HG03378 (cell line): ENCODE measurements around the gene OPCML.

Source experiments
- ATAC-seq: cut with Tn5 transposase; IDR thresholded peaks from one replicate; pipeline ENCODE4 v1.9.1; 2021; ENCODE audit warnings: mild to moderate bottlenecking, moderate library complexity; ENCODE audit not compliant: unreplicated experiment

The OPCML gene

GRCh38 chr11:132716037-132716436, 816.3 kb downstream of the OPCML start:
- ATAC-seq, result no peak

GRCh38 chr11:132714859-132715440, 817.4 kb downstream of the OPCML start:
- ATAC-seq, result no peak

DNA sequence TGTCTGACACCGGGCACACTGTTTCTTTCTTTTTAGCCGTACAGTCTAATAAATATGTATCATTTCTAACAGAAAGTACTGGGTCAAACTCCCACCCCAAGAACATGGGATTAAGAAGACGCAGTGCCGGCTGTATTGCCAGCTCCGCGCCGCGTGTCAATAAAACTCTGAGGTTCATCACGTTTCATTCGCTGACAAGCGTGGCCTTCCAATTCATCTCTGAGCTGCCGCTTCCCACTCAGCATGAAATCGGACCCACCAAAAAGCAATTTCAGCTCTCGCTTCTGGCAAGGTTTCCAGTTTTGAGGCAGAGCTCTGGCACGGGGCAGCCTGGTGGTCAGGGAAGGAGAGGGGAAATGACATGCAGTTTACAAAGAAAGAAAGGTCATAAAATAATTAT, 819.8 kb downstream of the OPCML start:
- no peak for ATAC-seq

GRCh38 chr11:132704781-132705375, 827.4 kb downstream of the OPCML start:
- ATAC-seq, result no peak

DNA sequence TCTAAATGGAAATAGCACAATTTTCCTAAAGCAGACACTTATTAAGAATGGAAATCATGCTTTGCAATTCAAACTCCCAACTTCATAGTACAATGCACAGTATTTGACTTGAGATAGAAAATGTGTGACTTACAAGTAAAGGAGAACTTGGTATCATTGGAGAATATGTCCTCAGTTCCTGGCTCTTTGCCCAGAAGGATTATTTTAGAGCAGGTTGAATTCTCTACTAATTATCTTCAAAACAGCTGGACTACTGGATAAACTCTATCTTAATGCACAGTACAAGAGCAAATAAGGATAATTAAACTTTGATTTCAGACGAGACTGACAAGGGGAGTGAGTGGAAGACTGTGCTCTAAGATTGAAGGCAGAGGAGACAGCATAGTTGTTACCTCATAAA, 839.4 kb downstream of the OPCML start:
- ATAC-seq, result no peak

DNA sequence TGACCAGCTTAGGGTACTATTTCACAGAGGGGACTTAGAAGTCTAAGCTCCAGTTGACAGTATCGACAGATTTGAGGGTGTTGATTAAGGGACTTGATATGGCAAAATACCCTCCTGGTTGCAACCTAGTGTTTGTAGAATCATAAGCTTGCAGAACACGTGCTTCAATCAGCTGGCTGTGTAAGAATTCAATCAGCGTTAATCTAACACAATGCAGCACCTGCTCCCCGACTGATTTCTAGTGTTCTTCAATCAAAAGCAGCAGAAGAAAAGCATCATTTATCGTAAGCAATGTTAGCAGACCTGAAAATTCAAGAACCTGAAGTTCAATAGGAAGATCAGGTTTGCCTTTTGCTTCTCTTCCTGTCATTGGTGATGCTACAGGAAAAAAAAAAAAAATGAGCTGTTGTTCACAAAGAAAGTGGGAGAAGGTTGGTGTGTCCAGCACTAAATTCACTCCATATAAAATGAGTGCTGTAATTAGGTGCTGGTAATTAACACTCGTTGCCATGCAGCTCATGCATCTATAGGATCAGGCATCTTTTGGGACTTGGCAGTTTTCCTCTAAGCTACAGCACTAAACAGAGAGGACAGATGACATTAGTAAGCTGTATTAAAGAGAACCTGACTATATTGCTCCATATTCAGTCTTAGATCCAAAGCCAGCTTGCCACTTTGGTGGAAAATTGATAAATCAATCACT, 840.3 kb downstream of the OPCML start:
- no peak for ATAC-seq

DNA sequence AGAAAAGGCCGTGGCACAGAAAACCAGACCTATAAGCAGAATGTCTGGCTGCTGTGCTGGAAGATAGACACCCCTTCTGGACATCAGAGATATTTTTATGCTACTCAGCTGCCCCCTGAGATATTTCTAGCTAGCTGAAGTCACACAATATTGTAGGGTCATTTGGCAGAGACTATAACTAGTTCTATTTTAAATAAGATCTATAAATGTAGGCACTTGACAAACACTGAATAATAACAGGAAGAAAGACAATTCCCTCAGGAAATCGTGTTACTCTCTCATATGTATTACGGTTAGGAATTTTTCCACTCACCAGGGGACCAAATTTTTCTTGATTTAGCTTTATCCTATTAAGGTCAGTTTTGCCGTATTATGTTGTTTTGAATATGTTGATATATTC, 845.4 kb downstream of the OPCML start:
- no peak for ATAC-seq

DNA sequence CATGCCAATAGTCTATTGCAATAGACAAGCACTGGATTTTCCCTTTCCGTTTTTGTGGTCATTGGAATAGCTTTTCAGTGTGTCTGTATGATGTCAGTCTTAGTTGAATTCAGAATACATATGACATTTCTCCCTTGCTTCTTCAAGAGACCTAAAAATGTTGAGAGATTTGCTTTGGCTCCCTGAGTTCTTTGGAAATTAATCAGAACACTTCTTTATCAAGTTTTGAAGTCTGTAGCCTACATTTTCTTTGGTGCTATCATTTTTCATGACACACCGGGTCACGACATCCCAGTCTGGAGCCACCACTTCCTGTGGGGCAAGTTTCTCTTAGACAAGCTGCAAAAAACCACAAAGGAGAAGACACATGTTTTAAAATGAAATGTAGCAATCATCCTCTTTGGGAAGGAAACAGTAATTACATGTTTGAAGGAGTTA, 847.1 kb downstream of the OPCML start:
- ATAC-seq, result no peak

GRCh38 chr11:132683602-132684001, 848.7 kb downstream of the OPCML start:
- no peak for ATAC-seq

DNA sequence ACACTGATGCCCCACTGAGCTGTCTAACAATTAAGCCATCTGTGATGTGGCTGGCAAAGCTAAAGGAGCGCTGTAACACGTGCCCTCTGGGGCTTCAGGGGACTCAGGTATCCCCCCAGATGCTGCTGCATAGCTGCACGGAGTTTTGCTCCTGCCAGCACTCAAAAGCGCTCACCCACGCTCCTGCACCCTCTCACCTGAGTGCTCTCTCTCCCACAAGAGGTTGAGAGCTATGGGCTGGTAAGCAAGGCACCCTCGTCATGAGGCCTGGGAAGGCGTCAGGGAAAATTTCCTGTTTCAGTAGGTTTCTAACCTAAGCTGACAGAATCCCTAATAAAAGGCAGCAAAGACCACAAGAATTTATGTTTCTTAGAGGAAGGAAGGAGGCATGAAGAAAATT, 850.3 kb downstream of the OPCML start:
- no peak for ATAC-seq

DNA sequence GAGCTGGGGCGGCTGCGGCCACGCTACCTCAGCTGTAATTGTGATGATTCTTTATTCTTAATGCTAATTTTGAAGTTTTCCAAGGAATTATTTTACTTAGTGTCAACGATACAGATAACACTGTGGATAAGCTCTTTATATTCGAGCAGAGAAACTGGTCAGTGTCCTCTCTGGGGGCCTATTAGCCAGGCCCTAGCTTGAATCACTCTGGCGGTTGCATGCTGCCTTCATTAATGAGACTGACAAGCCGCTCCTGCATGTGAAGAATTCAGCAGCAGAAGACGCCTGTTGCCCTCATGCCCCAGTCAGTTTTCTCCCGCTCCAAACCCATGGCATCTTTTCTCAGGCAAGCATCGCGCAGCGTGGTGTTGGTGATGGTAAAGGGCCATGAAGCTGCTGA, 851.7 kb downstream of the OPCML start:
- ATAC-seq, result no peak

DNA sequence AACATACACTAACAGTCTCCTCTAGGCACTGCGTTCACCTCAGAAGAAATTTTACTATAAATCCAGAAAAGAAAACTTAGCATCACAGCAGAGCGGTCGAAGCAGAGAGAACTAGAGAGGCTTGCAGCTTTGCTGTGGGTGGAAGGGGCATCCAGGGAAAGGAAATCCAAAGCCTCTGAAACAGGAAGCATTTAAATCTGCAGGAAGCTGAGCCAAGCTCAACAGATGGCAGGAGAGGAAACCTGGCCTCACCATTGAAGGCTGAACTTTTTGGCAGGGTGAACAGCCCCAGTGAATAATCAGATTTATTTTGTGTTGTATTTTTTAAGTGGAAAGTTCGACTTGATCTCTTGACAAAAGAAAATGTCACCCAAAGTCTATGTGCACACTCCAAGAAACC, 858.1 kb downstream of the OPCML start:
- ATAC-seq, result no peak

- no peak for ATAC-seq
Observed at GRCh38 chr11:132671851-132672370, 860.4 kb downstream of the OPCML start.

- no peak for ATAC-seq
Observed at GRCh38 chr11:132670921-132671675, 861.2 kb downstream of the OPCML start.

- ATAC-seq, result no peak
Observed at GRCh38 chr11:132669949-132670348, 862.4 kb downstream of the OPCML start.

- ATAC-seq, result no peak
Observed at GRCh38 chr11:132665205-132665604, 867.1 kb downstream of the OPCML start.

- no peak for ATAC-seq
Observed at GRCh38 chr11:132658696-132659095, 873.6 kb downstream of the OPCML start.

DNA sequence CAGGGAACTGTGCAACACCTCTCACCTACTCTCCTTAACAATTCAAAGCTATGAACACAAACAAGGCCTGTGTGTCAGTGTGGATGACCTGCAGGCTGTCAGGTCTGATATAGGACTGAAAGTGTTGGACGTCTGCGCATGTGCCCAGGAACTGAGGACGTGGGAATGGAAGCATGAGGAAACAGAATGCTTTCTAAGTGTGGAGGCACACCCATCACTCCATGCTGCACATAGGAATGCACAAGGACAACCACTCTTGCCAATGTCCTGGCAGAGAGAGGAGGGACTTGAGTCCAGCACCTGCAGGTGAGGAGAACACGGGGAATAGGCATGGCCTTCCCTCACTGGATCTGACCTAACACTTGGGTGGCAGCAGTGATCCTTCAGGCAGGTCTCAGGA, 874.3 kb downstream of the OPCML start:
- no peak for ATAC-seq

GRCh38 chr11:132655187-132655855, 877.0 kb downstream of the OPCML start:
- no peak for ATAC-seq

DNA sequence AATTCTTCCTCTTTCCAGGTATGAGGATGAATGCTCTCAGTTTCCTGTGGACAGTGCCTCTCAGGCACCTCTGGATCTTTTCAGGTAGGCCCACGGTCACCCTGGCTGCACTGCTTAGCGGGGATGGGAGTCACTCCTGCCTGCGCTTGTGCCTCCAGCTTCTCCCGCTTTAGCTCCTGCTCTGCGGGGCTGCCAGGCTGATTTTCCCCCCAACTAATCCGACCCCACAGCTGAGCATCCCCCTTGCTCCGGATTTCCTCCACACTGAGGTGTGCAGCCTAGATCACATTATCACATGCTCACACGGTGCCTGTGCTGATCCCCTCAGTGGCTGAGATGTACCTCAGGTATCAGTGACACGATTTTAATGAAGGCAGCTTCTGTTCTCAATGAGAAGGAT, 879.1 kb downstream of the OPCML start:
- ATAC-seq, result no peak
